Hepatocyte (in vitro differentiated cells): ENCODE results near the gene LRRC28. TPM values are rescaled to one million over a fixed set of nuclear protein-coding genes. Genes with fewer than 3 reads are reported as not detected.

ENCODE experiments used
- DNase-seq: peaks from one replicate; pipeline ENCODE4 v3.0.0-alpha.2; 2016; ENCODE audit warnings: low spot score
- H2AFZ ChIP-seq: fragments of 200-600 bp; sonication (generic); 2 replicates; pipeline ENCODE4 v1.6.0; 2016; ENCODE audit warnings: antibody characterized with exemption, mild to moderate bottlenecking
- H3K27ac ChIP-seq: fragments of 200-600 bp; sonication (generic); 2 replicates; pipeline ENCODE4 v1.5.1; 2016; ENCODE audit warnings: mild to moderate bottlenecking
- H3K27me3 ChIP-seq: fragments of 200-600 bp; sonication (generic); 2 replicates; pipeline ENCODE4 v1.6.1; 2016
- H3K36me3 ChIP-seq: fragments of 200-600 bp; sonication (generic); replicated peaks from 2 replicates; pipeline ENCODE4 v1.5.1; 2016; ENCODE audit warnings: low read depth; ENCODE audit not compliant: insufficient read depth
- H3K4me1 ChIP-seq: fragments of 200-600 bp; sonication (generic); 2 replicates; pipeline ENCODE4 v1.5.1; 2016; ENCODE audit warnings: mild to moderate bottlenecking, moderate library complexity; ENCODE audit not compliant: insufficient read depth
- H3K4me2 ChIP-seq: fragments of 200-600 bp; sonication (generic); 2 replicates; pipeline ENCODE4 v1.6.0; 2016
- H3K4me3 ChIP-seq: fragments of 200-600 bp; sonication (generic); 2 replicates; pipeline ENCODE4 v1.5.1; 2016; ENCODE audit warnings: mild to moderate bottlenecking
- H3K79me2 ChIP-seq: fragments of 200-600 bp; sonication (generic); 2 replicates; pipeline ENCODE4 v1.6.0; 2017; ENCODE audit warnings: mild to moderate bottlenecking
- H3K9me2 ChIP-seq: fragments of 200-600 bp; sonication (generic); replicated peaks from 2 replicates; pipeline ENCODE4 v1.6.0; 2017; ENCODE audit warnings: mild to moderate bottlenecking; ENCODE audit not compliant: insufficient read depth
- H3K9me3 ChIP-seq: fragments of 200-600 bp; sonication (generic); 2 replicates; pipeline ENCODE4 v1.5.1; 2016; ENCODE audit warnings: low read depth, mild to moderate bottlenecking
- H4K20me1 ChIP-seq: fragments of 200-600 bp; sonication (generic); 2 replicates; pipeline ENCODE4 v1.6.0; 2016; ENCODE audit warnings: mild to moderate bottlenecking; ENCODE audit not compliant: insufficient read depth, poor library complexity, severe bottlenecking
- EZH2 ChIP-seq: fragments of 200-600 bp; sonication (generic); IDR thresholded peaks from 2 replicates; pipeline ENCODE4 v1.6.1; 2016; ENCODE audit warnings: antibody characterized with exemption, mild to moderate bottlenecking, borderline replicate concordance
- EZH2phosphoT487 ChIP-seq: fragments of 200-600 bp; sonication (generic); IDR thresholded peaks from one replicate; pipeline ENCODE4 v1.6.1; 2018; ENCODE audit warnings: antibody characterized with exemption, mild to moderate bottlenecking, low read depth, moderate library complexity; ENCODE audit not compliant: unreplicated experiment, severe bottlenecking
- WGBS: methylation state at CpG from one replicate; pipeline ENCODE4 v1.1.6; 2016; ENCODE audit warnings: low lambda C conversion rate; ENCODE audit errors: missing lambda C conversion rate; 5-methylcytosine and 5-hydroxymethylcytosine counted together
- polyA plus RNA-seq: library from polyadenylated mRNA; unstranded; fragments of >200 nt; fragmentation: Nextera tagmentation; extraction: Ambion mirVana; gene quantifications from 2 replicates; pipeline ENCODE4 v1.2.1, GENCODE V29; 2016
- total RNA-seq: library from RNA; depleted of rRNA; stranded (reverse); fragments of >200 nt; gene quantifications from 2 replicates; pipeline ENCODE4 v1.2.3, GENCODE V29; 2014
- TF ChIP-seq, protein P1 (sequence below): fragments of 200-600 bp; sonication (generic); IDR thresholded peaks from 2 replicates; pipeline ENCODE4 v1.5.1; 2016; ENCODE audit warnings: antibody characterized with exemption, mild to moderate bottlenecking; ENCODE audit not compliant: poor library complexity

Gene LRRC28
- total and polyA plus RNA-seq, 2 experiments from 2014 or later, result 32.1 to 55.5 TPM

DNA sequence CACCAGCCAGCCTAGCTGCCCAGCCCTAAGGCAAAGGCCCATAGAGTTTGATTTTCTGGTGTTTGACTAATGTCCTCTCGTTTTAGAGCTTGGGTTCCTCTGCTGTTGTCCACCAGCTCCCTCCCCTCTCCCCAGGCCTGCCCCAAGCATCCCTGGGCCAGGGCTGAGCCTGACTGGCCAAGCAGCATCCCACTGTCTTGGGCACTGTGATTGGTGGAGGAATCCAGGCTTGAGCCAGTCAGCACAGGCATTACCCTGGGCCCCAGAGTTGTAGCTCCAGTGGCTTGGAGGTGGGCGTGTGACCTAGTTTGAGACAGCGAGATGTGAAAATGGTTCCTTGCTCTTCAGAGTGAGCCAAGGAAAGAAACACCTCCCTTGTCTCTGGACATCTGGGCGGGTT is 159.2 kb downstream of the LRRC28 start:
- no peak overlapping the region for H3K4me3 ChIP-seq
- no peak overlapping the region for H3K4me2 ChIP-seq
- no peak for DNase-seq
- H3K9me2 ChIP-seq, result no peaks in the 10 kb centered on the region
- no peaks in the 10 kb centered on the region for H4K20me1 ChIP-seq
- no peaks in the 10 kb centered on the region for H3K9me3 ChIP-seq
- no peak overlapping the region for H3K27ac ChIP-seq
- H3K27me3 ChIP-seq, result no peaks in the 10 kb centered on the region
- H3K36me3 ChIP-seq, result no peaks in the 10 kb centered on the region
- peaks cover 8% of the 10 kb centered on the region for H3K4me1 ChIP-seq
- H3K79me2 ChIP-seq, result no peaks in the 10 kb centered on the region
- TF ChIP-seq EZH2 (no peak), EZH2phosphoT487 (no peak)
- TF ChIP-seq, protein P1, sequence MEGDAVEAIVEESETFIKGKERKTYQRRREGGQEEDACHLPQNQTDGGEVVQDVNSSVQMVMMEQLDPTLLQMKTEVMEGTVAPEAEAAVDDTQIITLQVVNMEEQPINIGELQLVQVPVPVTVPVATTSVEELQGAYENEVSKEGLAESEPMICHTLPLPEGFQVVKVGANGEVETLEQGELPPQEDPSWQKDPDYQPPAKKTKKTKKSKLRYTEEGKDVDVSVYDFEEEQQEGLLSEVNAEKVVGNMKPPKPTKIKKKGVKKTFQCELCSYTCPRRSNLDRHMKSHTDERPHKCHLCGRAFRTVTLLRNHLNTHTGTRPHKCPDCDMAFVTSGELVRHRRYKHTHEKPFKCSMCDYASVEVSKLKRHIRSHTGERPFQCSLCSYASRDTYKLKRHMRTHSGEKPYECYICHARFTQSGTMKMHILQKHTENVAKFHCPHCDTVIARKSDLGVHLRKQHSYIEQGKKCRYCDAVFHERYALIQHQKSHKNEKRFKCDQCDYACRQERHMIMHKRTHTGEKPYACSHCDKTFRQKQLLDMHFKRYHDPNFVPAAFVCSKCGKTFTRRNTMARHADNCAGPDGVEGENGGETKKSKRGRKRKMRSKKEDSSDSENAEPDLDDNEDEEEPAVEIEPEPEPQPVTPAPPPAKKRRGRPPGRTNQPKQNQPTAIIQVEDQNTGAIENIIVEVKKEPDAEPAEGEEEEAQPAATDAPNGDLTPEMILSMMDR, result no peak
- H2AFZ ChIP-seq, result no peak overlapping the region
- WGBS, result 92% methylated on average over 4 of the region's 4 CpGs

DNA sequence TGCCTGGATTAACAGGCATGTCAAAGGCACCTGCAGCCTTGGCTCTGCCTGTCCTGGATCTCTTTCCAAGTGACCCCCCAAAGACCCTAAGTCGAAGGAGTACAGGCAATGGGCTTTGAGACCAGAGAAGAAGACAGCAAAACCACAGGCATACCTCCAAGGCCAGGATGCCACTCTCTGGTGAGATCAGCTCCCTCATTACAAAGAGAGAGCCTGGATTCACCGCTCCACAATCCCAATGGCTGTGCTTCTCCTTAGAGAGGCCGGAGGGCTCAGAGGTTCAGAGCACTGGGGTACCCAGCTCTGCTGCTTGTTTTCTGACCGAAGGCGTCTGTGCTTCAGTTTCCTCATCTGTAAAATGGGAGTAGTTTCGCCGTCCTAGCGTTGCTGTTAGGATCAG is 160.0 kb downstream of the LRRC28 start:
- Histone ChIP-seq H2AFZ (no peak overlapping the region), H3K4me3 (no peak overlapping the region), H3K9me3 (no peaks in the 10 kb centered on the region), H3K36me3 (no peaks in the 10 kb centered on the region), H3K79me2 (no peaks in the 10 kb centered on the region), H3K4me2 (no peak overlapping the region), H3K27me3 (no peaks in the 10 kb centered on the region), H3K4me1 (peaks cover 8% of the 10 kb centered on the region), H4K20me1 (no peaks in the 10 kb centered on the region), H3K9me2 (no peaks in the 10 kb centered on the region), H3K27ac (no peak overlapping the region)
- no peak for DNase-seq
- WGBS, result 93% methylated on average over 8 of the region's 8 CpGs
- TF ChIP-seq, protein P1, result no peak
- TF ChIP-seq EZH2phosphoT487 (no peak), EZH2 (no peak)

DNA sequence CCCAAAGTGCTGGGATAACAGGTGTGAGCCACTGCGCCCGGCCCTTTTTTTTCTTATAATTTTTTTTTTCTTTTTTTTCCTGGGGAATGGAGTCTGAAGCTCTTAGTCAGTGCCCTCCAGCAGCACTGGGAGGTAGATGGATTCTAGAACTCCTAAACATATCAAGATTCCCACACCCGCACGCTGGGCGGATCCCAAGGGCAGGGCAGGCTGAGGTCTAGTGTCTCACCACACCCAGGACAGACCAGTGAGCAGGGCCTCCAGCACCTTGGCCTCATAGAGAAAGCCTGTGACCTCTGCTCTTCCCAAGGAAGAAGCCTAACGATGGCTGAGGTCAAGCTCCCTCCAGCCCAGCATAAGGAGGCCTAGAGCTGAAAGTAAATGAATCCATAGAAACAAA is 160.8 kb downstream of the LRRC28 start:
- H3K9me3 ChIP-seq, result no peaks in the 10 kb centered on the region
- no peaks in the 10 kb centered on the region for H3K27me3 ChIP-seq
- H2AFZ ChIP-seq, result no peak overlapping the region
- TF ChIP-seq EZH2 (no peak), EZH2phosphoT487 (no peak)
- TF ChIP-seq, protein P1, result no peak
- H3K4me1 ChIP-seq, result peaks cover 8% of the 10 kb centered on the region
- no peaks in the 10 kb centered on the region for H4K20me1 ChIP-seq
- H3K79me2 ChIP-seq, result no peaks in the 10 kb centered on the region
- 95% methylated on average over 6 of the region's 6 CpGs for WGBS
- H3K9me2 ChIP-seq, result no peaks in the 10 kb centered on the region
- no peaks in the 10 kb centered on the region for H3K36me3 ChIP-seq
- H3K4me3 ChIP-seq, result no peak overlapping the region
- H3K4me2 ChIP-seq, result no peak overlapping the region
- DNase-seq, result no peak
- H3K27ac ChIP-seq, result no peak overlapping the region

DNA sequence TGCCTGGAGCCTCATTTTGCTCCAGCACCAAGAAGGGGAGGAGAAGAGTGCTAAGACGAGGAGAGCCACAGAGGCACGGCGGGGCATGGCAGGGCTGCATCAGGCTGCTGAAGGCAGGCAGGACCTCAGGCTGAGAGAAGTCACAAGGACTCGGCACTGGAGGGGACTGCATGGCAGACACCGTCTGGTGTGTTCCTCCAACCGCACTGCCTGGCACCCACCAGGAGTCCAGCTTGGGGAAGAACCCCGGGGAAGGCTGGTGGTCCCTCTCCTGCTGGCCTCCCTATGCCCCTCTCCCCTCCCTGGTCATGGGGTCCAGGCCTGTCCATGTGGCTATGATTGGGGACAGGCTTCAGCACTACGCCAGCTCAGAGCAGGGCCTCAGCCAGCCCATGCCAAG is 161.3 kb downstream of the LRRC28 start:
- H3K9me2 ChIP-seq, result no peaks in the 10 kb centered on the region
- H3K36me3 ChIP-seq, result no peaks in the 10 kb centered on the region
- no peak for DNase-seq
- H3K27me3 ChIP-seq, result no peaks in the 10 kb centered on the region
- no peaks in the 10 kb centered on the region for H3K79me2 ChIP-seq
- H3K4me1 ChIP-seq, result peaks cover 8% of the 10 kb centered on the region
- H3K4me2 ChIP-seq, result no peak overlapping the region
- no peak overlapping the region for H2AFZ ChIP-seq
- H4K20me1 ChIP-seq, result no peaks in the 10 kb centered on the region
- no peaks in the 10 kb centered on the region for H3K9me3 ChIP-seq
- H3K4me3 ChIP-seq, result no peak overlapping the region
- WGBS, result 99% methylated on average over 8 of the region's 8 CpGs
- TF ChIP-seq EZH2, result no peak
- TF ChIP-seq, protein P1, result no peak
- no peak for TF ChIP-seq EZH2phosphoT487
- no peak overlapping the region for H3K27ac ChIP-seq
